Effector memory CD8-positive, alpha-beta T cell (primary cell): ENCODE results near the gene C2orf78.

Source experiments
- ATAC-seq: fragments of 150-1000 bp; cut with Tn5 transposase; replicated peaks from 2 replicates; pipeline ENCODE4 v1.10.0; 2021; ENCODE audit warnings: mild to moderate bottlenecking, moderate library complexity
- DNase-seq, 3 experiments: peaks; one replicate each; pipeline ENCODE4 v3.0.0; 2021
- H3K27ac Mint-ChIP-seq, 2 donors: one replicate each; pipeline ENCODE4 v1.8.0; 2022; ENCODE audit warnings: mild to moderate bottlenecking in 2 of 2, mixed read lengths in 2 of 2, moderate library complexity in 2 of 2
- H3K27me3 Mint-ChIP-seq, 2 donors: one replicate each; pipeline ENCODE4 v1.8.0; 2022; ENCODE audit warnings: mixed read lengths in 2 of 2
- H3K36me3 Mint-ChIP-seq: one replicate; pipeline ENCODE4 v1.8.0; 2022; ENCODE audit warnings: mild to moderate bottlenecking, moderate library complexity, mixed read lengths; ENCODE audit not compliant: insufficient read depth
- H3K4me1 Mint-ChIP-seq, 2 donors: one replicate each; pipeline ENCODE4 v1.8.0; 2022; ENCODE audit warnings: low read depth in 2 of 2, mixed read lengths in 2 of 2
- H3K4me3 Mint-ChIP-seq, 2 donors: one replicate each; pipeline ENCODE4 v1.8.0; 2022; ENCODE audit warnings: mild to moderate bottlenecking in 2 of 2, mixed read lengths in 2 of 2, moderate library complexity in 2 of 2
- H3K9me3 Mint-ChIP-seq, 2 donors: one replicate each; pipeline ENCODE4 v1.8.0; 2022; ENCODE audit warnings: mixed read lengths in 2 of 2

The C2orf78 gene

GRCh38 chr2:73836141-73836943 is 52.4 kb downstream of the C2orf78 start:
- no peaks in the 10 kb centered on the region for H3K9me3 Mint-ChIP-seq
- peaks cover 19% of the 10 kb centered on the region for H3K36me3 Mint-ChIP-seq
- no peak for DNase-seq

GRCh38 chr2:73837847-73838585 is 54.0 kb downstream of the C2orf78 start:
- ATAC-seq, result no peak

More at GRCh38 chr2:73836141-73836943, 52.4 kb downstream of the C2orf78 start:
- no peak for ATAC-seq
- H3K27me3 Mint-ChIP-seq, result no peaks in the 10 kb centered on the region
- H3K4me3 Mint-ChIP-seq, result no peak overlapping the region
- peaks cover 18 to 26% of the 10 kb centered on the region in 2 donors for H3K4me1 Mint-ChIP-seq
- no peak overlapping the region for H3K27ac Mint-ChIP-seq

GRCh38 chr2:73838889-73839534 is 55.0 kb downstream of the C2orf78 start:
- DNase-seq (no peak), ATAC-seq (no peak)
- Mint-ChIP-seq H3K4me1 (peaks cover 15 to 24% of the 10 kb centered on the region in 2 donors), H3K27me3 (no peaks in the 10 kb centered on the region), H3K9me3 (no peaks in the 10 kb centered on the region), H3K36me3 (peaks cover 3% of the 10 kb centered on the region), H3K4me3 (no peak overlapping the region), H3K27ac (peak overlapping the region in 1 of 2 donors; percentile 19)

More at GRCh38 chr2:73837847-73838585, 54.0 kb downstream of the C2orf78 start:
- Mint-ChIP-seq H3K27me3 (no peaks in the 10 kb centered on the region), H3K9me3 (no peaks in the 10 kb centered on the region), H3K4me1 (peaks cover 15 to 24% of the 10 kb centered on the region in 2 donors), H3K27ac (peak overlapping the region in 1 of 2 donors; percentile 19), H3K4me3 (no peak overlapping the region), H3K36me3 (peaks cover 10% of the 10 kb centered on the region)
- no peak for DNase-seq

- DNase-seq, result no peak
Observed at GRCh38 chr2:73839653-73840411, 55.8 kb downstream of the C2orf78 start.

GRCh38 chr2:73841912-73842738 is 58.1 kb downstream of the C2orf78 start:
- H3K27me3 Mint-ChIP-seq, result no peaks in the 10 kb centered on the region
- H3K36me3 Mint-ChIP-seq, result peaks cover 32% of the 10 kb centered on the region
- peak overlapping the region in 1 of 2 donors; percentile 26 for H3K27ac Mint-ChIP-seq
- no peak overlapping the region for H3K4me3 Mint-ChIP-seq
- peaks cover 7 to 24% of the 10 kb centered on the region in 2 donors for H3K4me1 Mint-ChIP-seq
- H3K9me3 Mint-ChIP-seq, result no peaks in the 10 kb centered on the region
- ATAC-seq, result no peak
- no peak for DNase-seq

More at GRCh38 chr2:73839653-73840411, 55.8 kb downstream of the C2orf78 start:
- no peak overlapping the region for H3K27ac Mint-ChIP-seq
- H3K4me3 Mint-ChIP-seq, result no peak overlapping the region
- H3K27me3 Mint-ChIP-seq, result no peaks in the 10 kb centered on the region
- no peak for ATAC-seq
- peaks cover 9% of the 10 kb centered on the region for H3K36me3 Mint-ChIP-seq
- no peaks in the 10 kb centered on the region for H3K9me3 Mint-ChIP-seq
- H3K4me1 Mint-ChIP-seq, result peaks cover 11 to 24% of the 10 kb centered on the region in 2 donors

GRCh38 chr2:73842739-73843019 is 58.7 kb downstream of the C2orf78 start:
- Mint-ChIP-seq H3K4me1 (peaks cover 7 to 23% of the 10 kb centered on the region in 2 donors), H3K27ac (no peak overlapping the region), H3K36me3 (peaks cover 37% of the 10 kb centered on the region), H3K4me3 (no peak overlapping the region), H3K9me3 (no peaks in the 10 kb centered on the region), H3K27me3 (no peaks in the 10 kb centered on the region)
- DNase-seq (no peak), ATAC-seq (no peak)

GRCh38 chr2:73844087-73844486 is 60.1 kb downstream of the C2orf78 start:
- no peaks in the 10 kb centered on the region for H3K27me3 Mint-ChIP-seq
- ATAC-seq (no peak), DNase-seq (no peak)
- no peak overlapping the region for H3K4me3 Mint-ChIP-seq
- H3K4me1 Mint-ChIP-seq, result peaks cover 4 to 14% of the 10 kb centered on the region in 2 donors
- peak overlapping the region in 1 of 2 donors; percentile 28 for H3K27ac Mint-ChIP-seq
- peaks cover 50% of the 10 kb centered on the region for H3K36me3 Mint-ChIP-seq
- no peaks in the 10 kb centered on the region for H3K9me3 Mint-ChIP-seq

GRCh38 chr2:73850009-73850408 is 66.0 kb downstream of the C2orf78 start:
- Mint-ChIP-seq H3K27me3 (no peaks in the 10 kb centered on the region), H3K4me3 (no peak overlapping the region), H3K36me3 (peaks cover 63% of the 10 kb centered on the region), H3K4me1 (no peaks in the 10 kb centered on the region), H3K9me3 (no peaks in the 10 kb centered on the region), H3K27ac (no peak overlapping the region)
- no peak for ATAC-seq
- no peak for DNase-seq

- no peak overlapping the region for H3K4me3 Mint-ChIP-seq
- H3K36me3 Mint-ChIP-seq, result peaks cover 58% of the 10 kb centered on the region
- no peaks in the 10 kb centered on the region for H3K4me1 Mint-ChIP-seq
- DNase-seq, result no peak
- peak overlapping the region in 1 of 2 donors; percentile 52 for H3K27ac Mint-ChIP-seq
- H3K27me3 Mint-ChIP-seq, result no peaks in the 10 kb centered on the region
- no peak for ATAC-seq
- no peaks in the 10 kb centered on the region for H3K9me3 Mint-ChIP-seq
Observed at GRCh38 chr2:73851274-73851673, 67.3 kb downstream of the C2orf78 start.

- Mint-ChIP-seq H3K27me3 (no peaks in the 10 kb centered on the region), H3K4me1 (no peaks in the 10 kb centered on the region), H3K9me3 (no peaks in the 10 kb centered on the region), H3K36me3 (peaks cover 50% of the 10 kb centered on the region), H3K27ac (no peak overlapping the region), H3K4me3 (no peak overlapping the region)
- no peak for DNase-seq
- ATAC-seq, result no peak
Observed at GRCh38 chr2:73852020-73852419, 68.0 kb downstream of the C2orf78 start.

- no peaks in the 10 kb centered on the region for H3K9me3 Mint-ChIP-seq
- H3K4me3 Mint-ChIP-seq, result no peak overlapping the region
- ATAC-seq (no peak), DNase-seq (no peak)
- H3K27ac Mint-ChIP-seq, result no peak overlapping the region
- no peaks in the 10 kb centered on the region for H3K4me1 Mint-ChIP-seq
- no peaks in the 10 kb centered on the region for H3K27me3 Mint-ChIP-seq
- peaks cover 32% of the 10 kb centered on the region for H3K36me3 Mint-ChIP-seq
Observed at GRCh38 chr2:73855526-73855925, 71.5 kb downstream of the C2orf78 start.

GRCh38 chr2:73856214-73856613 is 72.2 kb downstream of the C2orf78 start:
- ATAC-seq (no peak), DNase-seq (no peak)
- H3K36me3 Mint-ChIP-seq, result peaks cover 33% of the 10 kb centered on the region
- no peak overlapping the region for H3K4me3 Mint-ChIP-seq
- H3K27ac Mint-ChIP-seq, result no peak overlapping the region
- H3K9me3 Mint-ChIP-seq, result no peaks in the 10 kb centered on the region
- no peaks in the 10 kb centered on the region for H3K27me3 Mint-ChIP-seq
- H3K4me1 Mint-ChIP-seq, result no peaks in the 10 kb centered on the region
